A673 (cell line): ENCODE measurements around the gene TMEM170B. TPM values are rescaled to one million over a fixed set of nuclear protein-coding genes. Genes with fewer than 3 reads are reported as not detected.

Experiments used
- BruUV-seq: library from RNA; stranded (reverse); fragments of 400-500 nt; replicated peaks from 2 replicates; lab custom pipeline; 2021; lab: Mats Ljungman, UMichigan
- CTCF ChIA-PET: fragments of 300-600 bp; sonication (Branson Sonifier 250); formaldehyde crosslinking; loops from one replicate; lab custom pipeline; 2022; ENCODE audit warnings: antibody characterized with exemption; lab: Charles Lee
- POLR2A ChIA-PET: fragments of 300-600 bp; sonication (Branson Sonifier 250); formaldehyde crosslinking; loops from one replicate; lab custom pipeline; 2022; ENCODE audit warnings: antibody characterized with exemption; ENCODE audit not compliant: low non-redundant PET; lab: Charles Lee
- DNase-seq: peaks from one replicate; pipeline ENCODE4 v3.0.0-alpha.2; 2015; ENCODE audit warnings: low spot score
- H3K27ac ChIP-seq: fragments of 200-600 bp; sonication (generic); 2 replicates; pipeline ENCODE4 v1.5.1; 2016; ENCODE audit warnings: mixed run types, low read depth, mild to moderate bottlenecking, mixed read lengths, antibody characterized with exemption, low read length; ENCODE audit not compliant: poor library complexity, severe bottlenecking
- H3K27me3 ChIP-seq: fragments of 200-600 bp; sonication (generic); replicated peaks from 2 replicates; pipeline ENCODE4 v1.6.1; 2017; ENCODE audit warnings: mixed run types, low read depth, mild to moderate bottlenecking, mixed read lengths, antibody characterized with exemption, low read length; ENCODE audit not compliant: insufficient read depth, poor library complexity
- H3K36me3 ChIP-seq: fragments of 200-600 bp; sonication (generic); 2 replicates; pipeline ENCODE4 v1.6.1; 2016; ENCODE audit warnings: mixed run types, mild to moderate bottlenecking, mixed read lengths, antibody characterized with exemption, low read length; ENCODE audit not compliant: insufficient read depth, poor library complexity, severe bottlenecking
- H3K4me1 ChIP-seq: fragments of 200-600 bp; sonication (generic); 2 replicates; pipeline ENCODE4 v1.6.1; 2017; ENCODE audit warnings: mixed run types, mild to moderate bottlenecking, mixed read lengths, antibody characterized with exemption, low read length; ENCODE audit not compliant: insufficient read depth, poor library complexity, severe bottlenecking
- H3K4me3 ChIP-seq: fragments of 200-600 bp; sonication (generic); 2 replicates; pipeline ENCODE4 v1.5.1; 2016; ENCODE audit warnings: low read depth, mixed run types, mild to moderate bottlenecking, mixed read lengths, low read length; ENCODE audit not compliant: poor library complexity, severe bottlenecking
- H3K9me3 ChIP-seq: fragments of 200-600 bp; sonication (generic); 2 replicates; pipeline ENCODE4 v1.6.1; 2016; ENCODE audit warnings: mixed run types, low read depth, mild to moderate bottlenecking, mixed read lengths, antibody characterized with exemption, low read length; ENCODE audit not compliant: poor library complexity, severe bottlenecking
- CTCF ChIP-seq: fragments of 300-800, 200-600 bp; sonication (generic); conservative IDR thresholded peaks from 2 replicates; pipeline ENCODE4 v1.5.1; 2017; ENCODE audit warnings: low read depth, mild to moderate bottlenecking, antibody characterized with exemption, low read length, moderate library complexity, mixed read lengths
- EZH2 ChIP-seq: fragments of 200-600 bp; sonication (generic); IDR thresholded peaks from 2 replicates; pipeline ENCODE4 v1.6.1; 2017; ENCODE audit warnings: borderline replicate concordance, low read depth, mild to moderate bottlenecking, mixed read lengths, antibody characterized with exemption, low read length; ENCODE audit not compliant: poor library complexity, severe bottlenecking
- intact Hi-C: fragments of 100-400 bp; cut with micrococcal nuclease; formaldehyde crosslinking; loops from one replicate; pipeline ENCODE4 v1.10.0; 2022; ENCODE audit not compliant: unreplicated experiment
- total RNA-seq: library from RNA; stranded (reverse); gene quantifications from 2 replicates; pipeline ENCODE4 v1.2.3, GENCODE V29; 2021

TMEM170B gene
- total RNA-seq, 1 experiment from 2014 or later: 9.5 TPM

- no peak for TF ChIP-seq CTCF
- no peak for TF ChIP-seq EZH2
- H3K9me3 ChIP-seq: no peaks in the 10 kb centered on the region
- H3K27ac ChIP-seq: no peak overlapping the region
- DNase-seq: no peak
- no peak overlapping the region for H3K4me3 ChIP-seq
- BruUV-seq: no TSS peak
- intact Hi-C loops: no loop called here
- H3K36me3 ChIP-seq: no peaks in the 10 kb centered on the region
- POLR2A ChIA-PET: no interaction called here
- no peaks in the 10 kb centered on the region for H3K4me1 ChIP-seq
- CTCF ChIA-PET: no interaction called here
- H3K27me3 ChIP-seq: no peaks in the 10 kb centered on the region
Measured at GRCh38 chr6:11604215-11604614, 66.7 kb downstream of the TMEM170B start.

GRCh38 chr6:11604836-11605506 is 67.4 kb downstream of the TMEM170B start:
- H3K4me1 ChIP-seq: no peaks in the 10 kb centered on the region
- no peaks in the 10 kb centered on the region for H3K9me3 ChIP-seq
- no peak overlapping the region for H3K27ac ChIP-seq
- H3K36me3 ChIP-seq: no peaks in the 10 kb centered on the region
- no peak overlapping the region for H3K4me3 ChIP-seq
- POLR2A ChIA-PET: no interaction called here
- no peak for DNase-seq
- intact Hi-C loops: no loop called here
- CTCF ChIA-PET: no interaction called here
- no peaks in the 10 kb centered on the region for H3K27me3 ChIP-seq
- TF ChIP-seq CTCF (no peak), EZH2 (no peak)
- BruUV-seq: no TSS peak

GRCh38 chr6:11605507-11605905 is 68.0 kb downstream of the TMEM170B start:
- H3K9me3 ChIP-seq: no peaks in the 10 kb centered on the region
- H3K4me1 ChIP-seq: no peaks in the 10 kb centered on the region
- H3K27ac ChIP-seq: no peak overlapping the region
- H3K27me3 ChIP-seq: no peaks in the 10 kb centered on the region
- no peak overlapping the region for H3K4me3 ChIP-seq
- H3K36me3 ChIP-seq: no peaks in the 10 kb centered on the region
- intact Hi-C loops: no loop called here
- POLR2A ChIA-PET: no interaction called here
- no peak for TF ChIP-seq CTCF
- BruUV-seq: no TSS peak
- no peak for DNase-seq
- CTCF ChIA-PET: no interaction called here
